AG09319 (cell line): ENCODE data around the gene MTRR.
"Not testable (repeated sequence)": the region's sequence is repeated elsewhere in the genome, so short reads cannot be mapped to it uniquely, and the experiment has no call there.

Experiments
- DNase-seq: peaks from one replicate; pipeline ENCODE4 v3.0.0-alpha.2; 2010; ENCODE audit warnings: low read depth; ENCODE audit errors: extremely low read depth
- TF ChIP-seq, protein P1 (sequence below): IDR thresholded peaks from 2 replicates; pipeline ENCODE4 v1.5.1; 2011; ENCODE audit warnings: low read depth, mild to moderate bottlenecking, inconsistent platforms, low read length, moderate library complexity

Gene MTRR

DNA sequence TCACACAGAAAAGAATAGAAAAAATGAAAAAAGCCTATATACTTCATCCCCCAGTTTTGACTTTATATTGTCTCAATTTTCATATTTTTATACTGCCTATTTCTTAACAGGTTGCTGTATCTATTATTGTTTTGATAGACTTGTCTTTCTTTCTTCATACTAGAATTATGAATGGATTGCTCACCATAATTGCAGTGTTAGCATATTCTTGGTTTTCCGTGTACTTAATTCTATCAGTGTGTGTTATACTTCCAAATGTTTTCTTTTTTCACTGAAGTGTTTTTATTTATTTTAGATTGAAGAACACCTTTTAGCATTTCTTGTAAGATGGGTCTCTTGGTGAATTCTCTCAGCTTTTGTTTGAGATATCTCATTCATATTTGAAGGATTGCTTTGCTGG is 38.7 kb downstream of the MTRR start:
- TF ChIP-seq, protein P1, sequence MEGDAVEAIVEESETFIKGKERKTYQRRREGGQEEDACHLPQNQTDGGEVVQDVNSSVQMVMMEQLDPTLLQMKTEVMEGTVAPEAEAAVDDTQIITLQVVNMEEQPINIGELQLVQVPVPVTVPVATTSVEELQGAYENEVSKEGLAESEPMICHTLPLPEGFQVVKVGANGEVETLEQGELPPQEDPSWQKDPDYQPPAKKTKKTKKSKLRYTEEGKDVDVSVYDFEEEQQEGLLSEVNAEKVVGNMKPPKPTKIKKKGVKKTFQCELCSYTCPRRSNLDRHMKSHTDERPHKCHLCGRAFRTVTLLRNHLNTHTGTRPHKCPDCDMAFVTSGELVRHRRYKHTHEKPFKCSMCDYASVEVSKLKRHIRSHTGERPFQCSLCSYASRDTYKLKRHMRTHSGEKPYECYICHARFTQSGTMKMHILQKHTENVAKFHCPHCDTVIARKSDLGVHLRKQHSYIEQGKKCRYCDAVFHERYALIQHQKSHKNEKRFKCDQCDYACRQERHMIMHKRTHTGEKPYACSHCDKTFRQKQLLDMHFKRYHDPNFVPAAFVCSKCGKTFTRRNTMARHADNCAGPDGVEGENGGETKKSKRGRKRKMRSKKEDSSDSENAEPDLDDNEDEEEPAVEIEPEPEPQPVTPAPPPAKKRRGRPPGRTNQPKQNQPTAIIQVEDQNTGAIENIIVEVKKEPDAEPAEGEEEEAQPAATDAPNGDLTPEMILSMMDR = no peak
- no peak for DNase-seq

DNA sequence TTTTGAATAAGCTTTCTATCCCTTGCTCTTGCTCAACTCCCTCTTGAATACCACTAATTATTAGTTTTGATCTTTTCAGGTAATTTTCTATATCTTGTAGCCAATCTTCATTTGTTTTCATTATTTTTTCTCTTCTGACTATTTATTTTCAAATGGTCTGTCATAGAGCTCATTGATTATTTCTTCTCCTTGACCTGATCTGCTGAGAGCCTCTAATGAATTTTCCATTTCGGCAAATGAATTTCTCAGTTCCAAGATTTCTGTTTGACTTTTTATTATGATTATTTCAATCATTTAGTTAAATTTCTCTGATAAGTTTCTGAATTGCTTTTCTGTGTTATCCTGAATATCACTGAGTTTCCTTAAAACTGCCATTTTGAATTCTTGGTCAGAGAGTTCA is 39.4 kb downstream of the MTRR start:
- TF ChIP-seq, protein P1 = no peak
- no peak for DNase-seq

DNA sequence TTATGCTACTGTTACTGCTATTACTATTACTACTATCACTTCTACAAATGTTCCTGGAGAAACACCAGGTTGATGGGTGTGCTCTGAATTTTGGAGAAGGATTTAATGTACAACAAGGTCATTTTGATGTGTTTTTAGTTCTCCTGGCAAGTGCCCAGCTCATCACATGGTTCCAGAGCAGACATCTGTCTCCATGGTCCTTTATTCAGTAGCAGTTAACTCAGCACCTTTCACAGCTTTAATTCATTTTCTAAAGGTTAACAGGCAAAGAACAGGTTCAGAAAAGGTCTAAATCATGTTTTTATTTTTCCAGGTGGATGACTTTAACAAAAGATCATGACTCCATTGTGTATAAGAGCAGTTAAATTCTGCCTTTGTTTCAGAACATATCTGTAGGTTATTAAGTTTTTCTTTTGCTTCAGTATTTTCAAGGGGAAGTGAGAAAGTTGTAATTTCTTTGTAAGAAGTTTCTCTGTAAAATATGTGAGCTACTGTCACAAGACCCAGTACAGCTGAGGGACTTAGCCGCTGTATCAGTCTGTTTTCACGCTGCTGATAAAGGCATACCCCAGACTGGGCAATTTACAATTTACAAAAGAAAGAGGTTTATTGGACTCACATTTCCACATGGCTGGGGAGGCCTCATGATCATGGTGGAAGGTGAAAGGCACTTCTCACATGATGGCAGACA is 41.9 kb downstream of the MTRR start:
- DNase-seq = no peak
- TF ChIP-seq, protein P1 = no peak

DNA sequence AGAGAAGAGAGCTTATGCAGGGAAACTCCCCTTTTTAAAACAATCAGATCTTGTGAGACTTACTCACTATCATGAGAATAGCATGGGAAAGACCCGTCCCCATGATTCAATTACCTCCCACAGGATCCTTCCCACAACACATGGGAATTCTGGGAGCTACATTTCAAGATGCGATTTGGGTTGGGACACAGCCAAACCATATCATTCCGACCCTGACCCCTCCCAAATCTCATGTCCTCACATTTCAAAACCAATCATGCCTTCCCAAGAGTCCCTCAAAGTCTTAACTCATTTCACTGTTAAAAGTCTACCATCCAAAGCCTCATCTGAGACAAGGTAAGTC is 42.5 kb downstream of the MTRR start:
- DNase-seq = not testable (repeated sequence)

DNA sequence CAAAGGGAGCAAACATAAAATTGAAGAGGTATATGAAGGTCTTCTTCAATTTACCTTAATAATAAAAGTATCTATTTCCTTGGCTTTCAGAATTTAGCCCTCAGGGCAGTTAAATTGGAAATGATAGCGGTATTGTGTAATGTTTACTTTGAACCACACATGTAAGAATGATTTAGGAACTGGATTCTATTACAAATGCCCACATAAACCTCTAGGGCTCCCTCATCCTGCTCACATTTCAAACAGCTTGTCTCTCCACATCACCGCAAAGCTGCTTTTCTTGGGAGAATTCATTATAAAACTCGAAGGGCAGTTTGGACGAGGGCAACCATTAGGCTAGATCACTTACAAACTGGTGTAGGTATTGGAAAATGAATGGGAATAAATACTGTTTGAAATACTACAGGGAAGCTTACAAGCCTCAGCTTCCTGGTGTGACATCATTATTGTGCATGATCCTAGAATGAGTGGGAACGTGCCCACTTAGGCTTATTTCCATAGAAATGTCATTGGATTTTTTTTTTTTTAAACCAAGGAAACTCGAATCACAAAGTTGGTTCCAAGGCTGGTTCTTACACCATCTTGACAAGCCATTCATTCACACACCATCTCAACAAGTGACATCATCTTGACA is 47.3 kb downstream of the MTRR start:
- TF ChIP-seq, protein P1 = no peak
- DNase-seq = peak; percentile 23

DNA sequence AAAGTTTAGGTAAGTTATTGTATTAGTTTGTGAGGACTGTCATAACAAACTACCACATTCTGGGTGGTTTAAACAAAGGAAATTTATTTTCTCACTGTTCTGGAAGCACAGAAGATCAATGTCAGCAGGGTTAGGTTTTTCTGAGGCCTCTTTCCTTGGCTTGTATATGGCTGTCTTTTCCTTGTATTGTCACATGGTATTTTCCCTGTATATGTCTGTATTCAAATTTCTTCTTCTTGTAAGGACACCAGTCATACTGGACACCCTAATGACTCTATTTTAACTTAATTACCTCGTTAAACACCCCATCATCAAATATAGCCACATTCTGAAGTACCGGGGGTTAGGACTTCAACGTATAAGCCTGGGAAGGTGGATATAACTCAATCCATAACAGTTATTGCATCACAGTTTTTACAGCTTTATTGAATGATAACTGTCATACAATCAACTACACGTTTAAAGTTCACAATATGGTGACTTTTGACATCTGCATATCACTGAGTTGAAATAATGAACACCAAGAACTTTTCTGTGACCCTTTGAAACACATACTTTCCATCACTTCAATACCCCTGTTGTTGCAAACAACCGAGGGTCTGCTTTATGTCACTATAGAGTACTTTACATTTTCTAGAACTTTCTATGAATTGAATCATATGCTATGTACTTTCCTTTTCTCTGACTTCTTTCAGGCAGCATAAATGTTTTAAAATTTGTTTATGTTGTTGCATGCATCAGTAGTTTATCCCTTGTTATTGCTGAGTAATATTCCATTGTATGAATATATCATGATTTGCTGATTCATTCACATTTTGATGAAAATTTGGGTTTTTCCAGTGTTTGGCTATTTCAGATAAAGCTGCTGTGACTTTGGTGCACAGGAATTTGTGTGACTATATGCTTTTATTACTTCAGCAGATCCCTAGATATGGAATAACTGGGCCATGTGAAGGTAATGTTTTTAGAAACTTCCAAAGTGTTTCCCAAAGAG is 48.5 kb downstream of the MTRR start:
- TF ChIP-seq, protein P1 = no peak

DNA sequence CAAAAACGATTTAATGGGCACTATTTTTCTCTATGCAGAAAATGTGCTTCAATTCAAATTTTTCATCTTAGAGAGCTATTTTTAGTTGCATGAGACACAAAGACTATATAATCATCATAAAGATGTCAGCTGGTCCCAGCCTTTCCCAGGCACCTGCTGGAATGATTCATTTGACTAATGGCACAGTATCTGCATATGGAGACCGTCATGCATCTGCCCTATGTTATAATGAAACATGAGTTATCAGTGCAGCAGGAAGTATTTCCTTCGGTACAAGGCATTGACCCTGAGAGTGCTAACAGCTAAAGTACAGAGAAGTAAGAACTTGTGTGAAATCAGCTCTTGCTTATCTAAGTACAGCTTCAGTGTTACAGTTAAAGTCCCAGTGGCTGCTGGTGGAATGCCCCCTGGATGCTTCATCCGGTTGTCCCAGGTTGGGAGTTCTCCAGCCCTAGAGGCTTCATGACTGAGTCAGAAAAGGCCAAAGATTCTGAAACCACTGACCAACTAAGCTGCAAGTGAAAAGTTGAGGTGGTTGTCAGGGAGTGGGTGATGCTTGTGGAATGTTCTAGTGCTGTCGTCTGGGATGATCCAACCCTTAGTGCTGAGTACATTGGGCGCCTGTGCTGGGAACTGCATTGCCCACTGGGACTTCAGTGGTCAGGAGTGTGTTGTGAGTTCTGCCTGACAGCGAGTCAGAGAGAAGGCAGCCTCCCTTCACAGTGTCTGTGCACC is 57.2 kb downstream of the MTRR start:
- TF ChIP-seq, protein P1 = no peak
- peak; percentile 20 for DNase-seq

More for the DNA sequence above, 48.5 kb downstream of the MTRR start:
- DNase-seq = no peak
